ES-I3 (cell line): ENCODE results near the gene AP2A2.

Experiments
- H3K36me3 ChIP-seq: 2 replicates; pipeline ENCODE4 v1.6.1; 2013; ENCODE audit warnings: mild to moderate bottlenecking, low read length, control low read depth, moderate library complexity; ENCODE audit not compliant: insufficient read depth
- H3K4me1 ChIP-seq: 2 replicates; pipeline ENCODE4 v1.6.1; 2013; ENCODE audit warnings: mild to moderate bottlenecking, control low read depth, low read length; ENCODE audit not compliant: insufficient read depth
- H3K9ac ChIP-seq: 2 replicates; pipeline ENCODE4 v1.6.1; 2013; ENCODE audit warnings: low read depth, mild to moderate bottlenecking, low read length, moderate library complexity
- H3K9me3 ChIP-seq: 2 replicates; pipeline ENCODE4 v1.6.1; 2013; ENCODE audit warnings: mild to moderate bottlenecking, low read length, moderate library complexity; ENCODE audit not compliant: control insufficient read depth, insufficient read depth

Gene AP2A2

DNA sequence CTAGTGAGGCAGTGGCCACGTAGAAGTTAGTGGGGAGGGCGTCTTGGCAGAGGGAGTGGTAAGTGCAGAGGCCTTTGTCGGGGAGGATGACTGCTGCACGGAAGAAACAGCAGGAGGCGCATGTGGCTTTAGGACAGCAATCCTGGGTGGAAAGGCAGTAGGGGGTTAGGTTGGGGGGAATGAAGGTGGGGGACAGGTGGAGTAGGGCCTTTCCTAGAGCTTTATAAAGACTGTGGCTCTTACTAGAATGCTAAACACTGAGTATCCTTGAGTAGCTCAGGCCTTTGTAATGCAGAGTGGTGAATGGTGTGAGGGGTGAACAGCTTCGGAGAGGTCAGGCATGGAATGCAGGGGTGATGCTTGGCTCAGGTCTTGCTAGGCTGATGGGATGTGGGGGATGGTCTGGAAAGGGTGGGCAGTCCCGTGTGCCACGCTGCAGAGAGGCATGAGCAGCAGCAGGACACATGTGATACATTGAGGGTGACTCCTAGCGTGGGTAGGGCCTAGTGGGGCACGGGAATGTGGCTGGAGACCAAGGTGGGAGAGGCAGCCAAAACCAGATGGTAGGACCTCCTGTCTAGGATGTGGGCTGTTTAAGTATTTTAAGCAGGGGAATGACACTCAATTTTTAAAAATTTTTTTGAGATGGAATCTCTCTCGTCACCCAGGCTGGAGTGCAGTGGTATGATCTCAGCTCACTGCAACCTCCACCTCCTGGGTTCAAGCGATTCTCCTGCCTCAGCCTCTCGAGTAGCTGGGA, 19.2 kb downstream of the AP2A2 start:
- Histone ChIP-seq H3K9me3 (peaks cover 5% of the 10 kb centered on the region), H3K9ac (no peak overlapping the region), H3K4me1 (peaks cover 46% of the 10 kb centered on the region), H3K36me3 (peaks cover 3% of the 10 kb centered on the region; the same call in 1 of the 2 replicates)

DNA sequence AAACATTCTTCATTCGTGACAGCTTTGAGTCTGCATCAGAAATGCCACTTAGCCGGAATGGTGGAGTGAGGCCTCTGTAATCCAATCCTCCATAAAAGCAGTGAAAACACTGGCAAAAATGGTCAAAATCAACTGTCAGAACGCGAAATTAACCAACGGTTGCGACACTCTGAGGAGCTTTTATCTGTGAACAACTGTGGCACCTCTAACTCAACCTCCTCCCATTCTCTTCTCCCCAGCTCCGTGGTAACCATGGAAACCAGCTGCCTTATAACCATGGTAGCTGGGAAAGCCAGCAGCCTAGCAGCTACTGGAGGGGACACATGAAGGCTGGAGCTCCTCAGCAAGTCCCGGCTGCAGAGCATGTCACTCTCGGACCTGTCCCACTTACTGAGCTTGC, 20.3 kb downstream of the AP2A2 start:
- H3K9ac ChIP-seq, result no peak overlapping the region
- H3K4me1 ChIP-seq, result peaks cover 37% of the 10 kb centered on the region
- H3K9me3 ChIP-seq, result peaks cover 5% of the 10 kb centered on the region
- peaks cover 3% of the 10 kb centered on the region; the same call in 1 of the 2 replicates for H3K36me3 ChIP-seq

DNA sequence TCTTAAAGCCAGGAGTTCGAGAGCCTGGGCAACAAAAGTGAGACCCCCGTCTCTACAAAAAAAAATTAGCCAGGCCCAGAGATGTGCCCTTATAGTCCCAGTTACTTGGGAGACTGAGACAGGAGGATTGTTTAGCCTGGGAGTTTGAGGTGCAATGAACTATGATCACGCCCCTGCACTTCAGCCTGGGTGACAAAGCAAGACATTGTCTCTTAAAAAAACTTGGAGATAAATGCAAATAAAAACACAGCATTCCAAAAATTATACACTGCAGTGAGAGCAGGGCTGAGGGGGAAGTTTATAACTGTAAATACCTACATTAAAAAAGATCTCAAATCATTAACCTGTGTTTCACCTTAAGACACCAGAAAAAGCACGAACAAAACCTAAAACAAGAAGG, 22.1 kb downstream of the AP2A2 start:
- peaks cover 3% of the 10 kb centered on the region; the same call in 1 of the 2 replicates for H3K36me3 ChIP-seq
- H3K9me3 ChIP-seq, result peaks cover 5% of the 10 kb centered on the region
- peaks cover 33% of the 10 kb centered on the region for H3K4me1 ChIP-seq
- no peak overlapping the region for H3K9ac ChIP-seq

DNA sequence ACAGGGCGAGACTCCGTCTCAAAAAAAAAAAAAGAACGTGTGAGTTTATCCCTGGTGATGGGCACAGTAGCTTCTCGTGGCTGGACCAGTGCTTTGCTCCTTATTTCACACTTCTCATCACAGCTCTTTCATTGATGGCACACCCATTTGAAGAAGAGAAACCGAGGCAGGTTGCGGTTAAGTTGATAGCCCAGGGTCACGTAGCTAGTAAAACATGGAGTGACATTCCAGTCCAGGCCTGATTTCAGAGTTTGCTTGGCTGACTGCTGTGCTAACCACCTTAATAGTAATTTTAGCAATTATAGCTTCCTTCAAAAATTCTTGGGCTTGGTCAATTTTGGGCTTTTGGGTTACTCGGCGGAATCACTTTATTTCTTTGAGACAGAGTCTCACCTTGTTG, 25.8 kb downstream of the AP2A2 start:
- no peak overlapping the region for H3K9ac ChIP-seq
- H3K36me3 ChIP-seq, result no peaks in the 10 kb centered on the region; the same call in 1 of the 2 replicates
- peaks cover 5% of the 10 kb centered on the region for H3K9me3 ChIP-seq
- H3K4me1 ChIP-seq, result peaks cover 14% of the 10 kb centered on the region

DNA sequence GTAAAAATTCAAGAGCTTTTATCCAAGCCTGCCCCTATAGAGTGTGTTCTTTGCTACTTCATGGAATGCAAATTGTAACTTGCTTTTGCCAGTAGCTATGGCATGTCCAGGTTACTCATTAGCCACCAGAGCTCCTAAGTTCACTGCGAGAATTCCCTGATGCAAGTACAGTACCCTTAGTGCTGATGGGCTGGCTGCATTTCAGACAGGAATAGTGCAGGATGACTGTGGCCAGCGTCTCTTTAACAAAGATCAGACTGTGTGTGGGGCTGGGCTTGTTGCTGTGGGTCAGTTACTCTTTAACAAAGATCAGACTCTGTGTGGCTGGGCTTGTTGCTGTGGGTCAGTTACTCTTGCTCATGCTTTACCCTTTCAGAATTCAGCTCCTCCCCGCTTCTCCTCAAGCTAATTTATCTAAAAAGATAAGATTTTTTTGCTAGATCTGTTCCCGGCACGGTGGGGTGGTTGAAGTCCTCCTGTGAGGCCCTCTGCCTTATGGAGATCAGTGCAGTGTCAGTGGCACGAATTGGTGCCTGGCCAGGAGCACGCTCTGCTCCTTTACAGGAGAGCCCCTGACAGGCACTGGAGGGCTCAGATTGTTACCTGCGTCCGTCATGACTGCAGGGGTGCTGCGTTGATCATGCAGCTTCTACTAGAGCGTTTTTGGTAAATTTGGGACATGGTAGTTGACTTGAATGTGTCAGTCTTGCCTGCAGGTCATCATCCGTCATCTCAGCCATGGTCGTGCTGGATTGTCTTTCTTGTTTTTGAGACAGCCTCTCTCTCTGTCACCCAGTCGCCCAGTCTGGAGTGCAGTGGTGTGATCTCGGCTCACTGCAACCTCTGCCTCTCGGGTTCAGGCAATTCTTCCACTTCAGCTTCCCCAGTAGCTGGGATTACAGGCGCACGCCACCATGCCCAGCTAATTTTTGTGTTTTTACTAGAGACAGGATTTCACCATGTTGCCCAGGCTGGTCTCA, 27.0 kb downstream of the AP2A2 start:
- Histone ChIP-seq H3K4me1 (peaks cover 14% of the 10 kb centered on the region), H3K9ac (no peak overlapping the region), H3K36me3 (no peaks in the 10 kb centered on the region; the same call in 1 of the 2 replicates), H3K9me3 (peaks cover 5% of the 10 kb centered on the region)

DNA sequence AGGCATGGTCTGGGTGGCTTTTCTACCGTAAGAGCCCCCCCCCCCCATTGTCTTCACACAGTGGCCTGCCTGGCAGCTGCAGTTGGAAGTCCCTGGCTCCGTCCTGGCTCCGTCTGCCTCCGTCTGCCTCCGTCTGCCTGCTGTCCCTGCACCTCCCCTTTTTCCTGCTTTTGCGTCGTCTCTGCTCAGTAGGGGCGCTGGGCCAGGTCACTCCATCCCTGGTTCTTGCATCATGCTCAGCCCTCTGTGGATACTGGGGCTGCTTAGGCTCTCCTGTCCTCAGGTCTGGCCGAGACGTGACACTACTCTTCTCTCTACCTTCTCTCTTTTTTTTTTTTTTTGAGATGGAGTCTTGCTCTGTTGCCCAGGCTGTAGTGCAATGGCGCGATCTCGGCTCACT, 27.8 kb downstream of the AP2A2 start:
- Histone ChIP-seq H3K36me3 (no peaks in the 10 kb centered on the region), H3K4me1 (peaks cover 14% of the 10 kb centered on the region), H3K9me3 (peaks cover 5% of the 10 kb centered on the region), H3K9ac (no peak overlapping the region)

DNA sequence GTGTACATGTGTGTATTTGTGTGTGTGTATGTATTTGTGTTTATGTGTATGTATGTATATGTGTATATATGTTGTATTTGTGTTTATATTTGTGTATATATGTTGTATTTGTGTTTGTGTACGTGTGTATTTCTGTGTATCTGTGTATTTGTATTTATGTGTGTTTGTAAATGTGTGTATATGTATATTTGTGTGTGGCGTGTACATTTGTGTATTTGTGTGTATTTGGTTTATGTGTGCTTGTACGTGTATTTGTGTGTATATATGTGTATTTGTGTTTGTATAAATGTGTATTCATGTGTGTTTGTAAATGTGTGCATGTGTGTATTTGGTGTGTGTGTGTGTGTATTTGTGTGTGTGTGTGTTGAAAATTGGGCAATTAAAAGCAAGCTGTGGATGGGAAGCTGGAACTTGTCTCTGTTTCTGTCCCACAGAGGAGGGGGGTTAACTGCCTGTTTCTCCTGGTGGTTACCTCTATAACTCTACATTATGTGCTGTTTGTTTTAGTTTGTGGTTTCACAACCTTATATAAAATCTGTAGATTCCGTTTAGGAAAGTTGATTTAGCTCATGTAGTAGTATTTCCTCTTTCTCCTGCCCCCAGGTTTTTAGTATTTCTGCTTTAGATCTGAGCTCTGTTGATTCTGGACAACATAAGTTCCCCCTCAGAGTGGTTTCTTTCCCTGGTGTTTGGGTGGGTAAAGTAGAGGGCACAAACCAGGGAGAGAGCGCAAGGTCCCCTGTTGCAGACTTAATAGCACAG, 28.9 kb downstream of the AP2A2 start:
- H3K36me3 ChIP-seq, result no peaks in the 10 kb centered on the region
- peaks cover 14% of the 10 kb centered on the region for H3K4me1 ChIP-seq
- H3K9me3 ChIP-seq, result no peaks in the 10 kb centered on the region
- H3K9ac ChIP-seq, result no peak overlapping the region

DNA sequence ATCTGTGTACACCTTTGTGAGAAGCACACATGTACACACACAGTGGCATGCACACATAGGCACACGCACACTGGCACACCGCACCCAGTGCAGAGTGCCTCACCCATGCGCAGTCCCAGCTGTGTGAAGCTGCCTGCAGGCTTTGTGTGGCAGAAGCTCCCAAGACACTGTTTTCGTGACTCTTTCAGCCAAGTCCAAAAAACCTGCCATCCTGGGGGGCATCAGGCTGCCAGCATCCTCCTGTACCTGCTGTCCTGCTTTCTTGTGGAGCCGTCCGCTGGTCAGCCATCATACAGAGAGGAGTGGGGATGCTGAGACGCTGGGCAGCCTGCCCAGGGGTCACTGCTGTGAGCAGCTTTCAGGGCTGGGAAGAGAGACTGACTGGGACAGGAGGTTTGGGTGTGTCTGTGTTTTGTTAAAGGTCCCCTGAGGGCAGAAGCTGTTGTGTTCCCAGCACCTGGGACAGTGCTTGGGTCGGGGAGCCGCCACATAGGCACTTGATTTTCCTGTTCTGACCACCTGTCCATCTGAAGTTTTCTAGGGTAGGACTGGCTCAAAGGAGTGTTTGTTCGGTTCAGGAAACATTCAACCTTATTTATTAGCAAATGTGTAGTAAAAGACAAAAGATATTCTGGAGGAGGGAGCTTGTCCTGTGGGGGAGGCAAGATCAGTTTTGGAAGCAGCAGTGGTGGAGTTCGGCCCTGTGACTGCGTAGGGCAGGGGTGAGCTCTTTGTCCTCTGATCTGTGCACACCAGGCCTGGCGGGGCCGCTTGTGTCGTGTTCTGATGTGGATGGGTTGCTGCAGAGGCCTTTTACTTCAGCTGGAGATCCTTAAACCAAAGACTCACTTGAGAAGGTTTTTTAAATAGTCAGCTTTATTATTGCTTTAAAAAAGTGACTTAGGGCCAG, 29.7 kb downstream of the AP2A2 start:
- Histone ChIP-seq H3K9me3 (no peaks in the 10 kb centered on the region), H3K9ac (no peak overlapping the region), H3K36me3 (no peaks in the 10 kb centered on the region; the same call in 1 of the 2 replicates), H3K4me1 (peaks cover 14% of the 10 kb centered on the region)

DNA sequence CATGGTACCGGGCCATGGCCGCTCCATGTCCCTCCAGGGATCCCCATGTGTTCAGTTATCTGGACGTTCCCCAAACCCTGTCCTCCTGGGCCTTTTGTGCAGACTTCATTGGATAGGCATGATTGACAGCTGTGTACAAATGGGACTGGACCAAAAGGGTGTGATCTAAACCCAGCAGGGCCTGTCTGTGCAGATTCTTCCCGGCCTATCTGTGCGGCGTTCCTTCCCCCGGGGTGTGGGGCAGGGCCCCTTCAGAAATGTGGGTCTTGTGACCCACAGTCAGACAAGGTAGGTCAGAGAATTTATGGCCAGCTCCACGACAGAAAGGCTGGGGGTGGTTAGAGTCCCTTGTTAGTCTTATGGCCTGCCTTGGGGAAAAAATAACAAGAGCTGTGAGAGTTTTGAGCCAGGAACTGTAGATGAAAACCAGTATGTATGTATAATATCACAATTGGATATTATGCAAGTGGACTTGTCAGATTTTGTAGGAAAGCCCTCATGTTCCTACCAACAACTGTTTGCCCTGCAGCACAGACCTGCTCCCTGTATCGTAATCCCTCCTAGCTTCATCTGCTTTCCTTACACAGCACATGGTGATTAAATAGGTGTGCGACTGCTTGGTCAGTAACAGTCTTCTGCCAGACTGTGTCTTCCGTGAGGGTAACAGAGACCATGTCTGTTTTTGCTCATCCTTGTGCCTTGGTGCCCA, 31.7 kb downstream of the AP2A2 start:
- H3K9ac ChIP-seq, result no peak overlapping the region
- peaks cover 4% of the 10 kb centered on the region; the same call in 1 of the 2 replicates for H3K36me3 ChIP-seq
- no peaks in the 10 kb centered on the region for H3K9me3 ChIP-seq
- H3K4me1 ChIP-seq, result peaks cover 10% of the 10 kb centered on the region

DNA sequence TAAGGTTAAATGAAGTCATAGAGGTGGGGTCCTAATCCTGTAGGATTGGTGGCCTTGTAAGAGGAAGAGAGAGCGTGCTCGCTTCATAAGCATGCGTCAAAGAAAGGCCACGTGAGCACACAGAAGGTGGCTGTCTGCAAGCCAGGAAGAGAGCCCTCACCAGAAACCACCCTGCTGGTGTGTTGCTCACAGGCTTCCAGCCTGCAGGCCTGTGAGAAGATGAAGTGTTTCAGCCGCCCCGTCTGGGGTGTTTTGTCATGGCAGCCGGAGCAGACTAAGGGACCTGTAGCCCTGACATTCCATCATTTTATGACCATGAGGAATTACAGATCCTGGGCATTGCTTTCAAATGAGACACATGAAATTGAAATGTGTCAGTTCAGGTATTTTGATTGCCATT, 32.4 kb downstream of the AP2A2 start:
- H3K4me1 ChIP-seq, result peaks cover 8% of the 10 kb centered on the region; the same call in 1 of the 2 replicates
- H3K9me3 ChIP-seq, result no peaks in the 10 kb centered on the region
- no peak overlapping the region for H3K9ac ChIP-seq
- H3K36me3 ChIP-seq, result peaks cover 4% of the 10 kb centered on the region; the same call in 1 of the 2 replicates

DNA sequence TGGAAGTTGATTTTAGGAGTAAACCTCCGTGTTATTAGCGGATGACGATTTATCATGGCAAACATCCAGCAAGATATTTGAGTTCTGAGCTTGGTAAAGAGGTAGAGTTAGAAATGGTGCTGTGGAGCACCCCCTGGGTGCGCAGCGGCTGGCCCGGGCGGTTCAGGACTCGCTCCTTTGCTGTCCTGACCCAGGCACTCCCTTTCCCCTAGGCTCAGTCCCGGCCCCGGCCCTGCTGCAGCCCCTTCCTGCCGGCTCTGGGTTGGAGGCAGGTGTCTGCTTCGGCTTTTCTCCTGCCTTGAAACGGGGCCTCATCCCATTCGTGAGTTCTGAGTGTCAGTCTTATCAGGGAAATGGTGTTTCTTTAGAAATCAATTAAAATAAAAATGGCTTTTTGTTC, 33.4 kb downstream of the AP2A2 start:
- H3K9ac ChIP-seq, result no peak overlapping the region
- H3K4me1 ChIP-seq, result peaks cover 8% of the 10 kb centered on the region; the same call in 1 of the 2 replicates

DNA sequence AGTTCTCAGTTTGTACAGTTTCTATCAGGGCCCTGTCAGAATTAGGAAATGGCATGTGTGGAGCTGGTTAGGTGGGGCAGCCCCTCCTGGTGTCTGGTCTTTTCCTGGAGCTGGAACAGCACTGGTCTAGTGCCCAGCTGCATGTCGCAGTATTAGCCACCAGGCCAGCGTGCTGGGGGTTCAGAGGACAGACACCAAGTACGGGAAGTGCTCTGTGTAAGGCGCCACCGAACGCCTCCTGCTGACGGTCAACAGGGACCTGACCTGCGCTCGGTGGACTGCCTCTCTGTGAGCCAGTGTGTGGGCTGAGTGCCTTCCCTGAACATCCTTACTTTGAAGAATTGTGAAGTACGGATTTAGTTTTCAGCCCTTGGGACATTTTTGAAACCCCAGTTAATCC, 33.9 kb downstream of the AP2A2 start:
- Histone ChIP-seq H3K9ac (no peak overlapping the region), H3K9me3 (no peaks in the 10 kb centered on the region), H3K36me3 (peaks cover 14% of the 10 kb centered on the region; the same call in 1 of the 2 replicates), H3K4me1 (peaks cover 7% of the 10 kb centered on the region; the same call in 1 of the 2 replicates)

More for the DNA sequence above, 33.4 kb downstream of the AP2A2 start:
- peaks cover 8% of the 10 kb centered on the region; the same call in 1 of the 2 replicates for H3K36me3 ChIP-seq
- no peaks in the 10 kb centered on the region for H3K9me3 ChIP-seq
